A549 (cell line): Measurements from ENCODE around the gene ROBO1. TPM values are rescaled to one million over a fixed set of nuclear protein-coding genes. Genes with fewer than 3 reads are reported as not detected.

Experiments used
- ATAC-seq, 2 experiments: fragments of 200-7000 bp in 1 of 2; fragments of >200 bp in 1 of 2; cut with Nextera tagmentation in 1 of 2; cut with Tn5 transposase in 1 of 2; 3 replicates each; pipeline versions ENCODE4 v1.8.0 to v1.9.1; 2018 to 2020; ENCODE audit warnings: mild to moderate bottlenecking in 1 of 2, moderate library complexity in 1 of 2
- CTCF ChIA-PET: fragments of 300-600 bp; sonication (Branson Sonifier 250); formaldehyde crosslinking; extraction: SDS; loops from one replicate; lab custom pipeline; 2021; ENCODE audit warnings: antibody characterized with exemption, inconsistent platforms; lab: Yijun Ruan, JAX
- POLR2A ChIA-PET: fragments of 350-600 bp; formaldehyde crosslinking; extraction: SDS; loops from one replicate; lab custom pipeline; 2021; ENCODE audit warnings: antibody characterized with exemption, inconsistent platforms; lab: Yijun Ruan, JAX
- DNase-seq, 2 experiments: peaks; one replicate each; pipeline versions ENCODE4 v3.0.0 to v3.0.0-alpha.2; 2011 to 2016; ENCODE audit warnings: low read depth in 1 of 2, low spot score in 1 of 2
- FAIRE-seq: peaks from 2 replicates; lab custom pipeline; 2011; peaks lifted over from hg19 to GRCh38; lab: Jason Lieb, UNC
- H3K27ac ChIP-seq, 2 experiments: fragments of >200 bp; sonication (Bioruptor Twin); formaldehyde crosslinking; 3 replicates each; pipeline ENCODE4 v1.5.1; 2016 to 2017
- H3K4me1 ChIP-seq: fragments of >200 bp; sonication (Bioruptor Twin); formaldehyde crosslinking; 3 replicates; pipeline ENCODE4 v1.6.1; 2016
- H3K4me2 ChIP-seq: fragments of >200 bp; sonication (Bioruptor Twin); formaldehyde crosslinking; 3 replicates; pipeline ENCODE4 v1.6.1; 2016
- H3K4me3 ChIP-seq: fragments of >200 bp; sonication (Bioruptor Twin); formaldehyde crosslinking; 3 replicates; pipeline ENCODE4 v1.5.1; 2016
- H3K9me3 ChIP-seq: fragments of >200 bp; sonication (Bioruptor Twin); formaldehyde crosslinking; 3 replicates; pipeline ENCODE4 v1.6.1; 2016
- BHLHE40 ChIP-seq: IDR thresholded peaks from 2 replicates; pipeline ENCODE4 v1.6.1; 2012; ENCODE audit warnings: low read depth, low read length, inconsistent platforms
- CBX2 ChIP-seq: fragments of 200-600 bp; sonication (generic); IDR thresholded peaks from 2 replicates; pipeline ENCODE4 v1.6.1; 2016; ENCODE audit warnings: low read depth, mild to moderate bottlenecking, borderline replicate concordance
- CBX8 ChIP-seq: fragments of 200-600 bp; sonication (generic); IDR thresholded peaks from 2 replicates; pipeline ENCODE4 v1.6.1; 2016
- CEBPB ChIP-seq, 2 experiments: fragments of >200 bp in 1 of 2; sonication (Bioruptor Twin) in 1 of 2; formaldehyde crosslinking in 1 of 2; IDR thresholded peaks; 2 replicates each; pipeline ENCODE4 v1.6.1; 2012 to 2016
- CHD4 ChIP-seq: fragments of 200-600 bp; sonication (generic); IDR thresholded peaks from 2 replicates; pipeline ENCODE4 v1.6.1; 2016; ENCODE audit warnings: antibody characterized with exemption, mild to moderate bottlenecking, borderline replicate concordance
- EHF ChIP-seq: fragments of 250-450 bp; sonication (Bioruptor Pico); IDR thresholded peaks from 2 replicates; pipeline ENCODE4 v1.5.0; 2020; ENCODE audit warnings: mild to moderate bottlenecking
- EP300 ChIP-seq, 2 experiments: fragments of >200 bp; sonication (Bioruptor Twin); formaldehyde crosslinking; IDR thresholded peaks; 2 replicates in 1 of 2; 3 replicates in 1 of 2; pipeline ENCODE4 v1.6.1; 2016 to 2017
- FOSL2 ChIP-seq, 2 experiments: fragments of 450-650 bp in 1 of 2; fragments of >200 bp in 1 of 2; sonication (Bioruptor Twin) in 1 of 2; formaldehyde crosslinking; IDR thresholded peaks; 2 replicates each; pipeline versions ENCODE4 v1.5.0 to v1.6.1; 2016 to 2020; ENCODE audit warnings: mild to moderate bottlenecking in 1 of 2, moderate library complexity in 1 of 2
- GATA3 ChIP-seq: IDR thresholded peaks from 2 replicates; pipeline ENCODE4 v1.6.1; 2012; ENCODE audit warnings: borderline replicate concordance
- HOXA7 ChIP-seq: fragments of 250-450 bp; sonication (Bioruptor Pico); IDR thresholded peaks from 2 replicates; pipeline ENCODE4 v1.5.0; 2020; ENCODE audit warnings: mild to moderate bottlenecking, moderate library complexity
- HOXB5 ChIP-seq: fragments of 250-450 bp; sonication (Bioruptor Pico); IDR thresholded peaks from 2 replicates; pipeline ENCODE4 v1.5.0; 2020; ENCODE audit warnings: mild to moderate bottlenecking, moderate library complexity
- JUN ChIP-seq, 2 experiments: fragments of >200 bp; sonication (Bioruptor Twin); formaldehyde crosslinking; IDR thresholded peaks; 2 replicates in 1 of 2; 3 replicates in 1 of 2; pipeline ENCODE4 v1.6.1; 2016 to 2017
- MAFK ChIP-seq: fragments of 450-650 bp; IDR thresholded peaks from 2 replicates; pipeline ENCODE4 v1.6.1; 2014; ENCODE audit not compliant: partially characterized antibody
- MYC ChIP-seq: IDR thresholded peaks from 2 replicates; pipeline ENCODE4 v1.6.1; 2012; ENCODE audit warnings: mild to moderate bottlenecking, inconsistent platforms, low read length, improper control_type of control experiment, borderline replicate concordance
- NR3C1 ChIP-seq: fragments of >200 bp; sonication (Bioruptor Twin); formaldehyde crosslinking; IDR thresholded peaks from 3 replicates; pipeline ENCODE4 v1.6.1; 2017
- PHF8 ChIP-seq: fragments of 200-600 bp; sonication (generic); IDR thresholded peaks from 2 replicates; pipeline ENCODE4 v1.6.1; 2016; ENCODE audit warnings: low read depth, mild to moderate bottlenecking, antibody characterized with exemption, moderate library complexity, borderline replicate concordance
- RAD21 ChIP-seq, 2 experiments: fragments of >200 bp in 1 of 2; sonication (Bioruptor Twin) in 1 of 2; formaldehyde crosslinking in 1 of 2; IDR thresholded peaks in 1 of 2; conservative IDR thresholded peaks in 1 of 2; 2 replicates in 1 of 2; 3 replicates in 1 of 2; pipeline ENCODE4 v1.6.1; 2012 to 2018; ENCODE audit warnings: inconsistent platforms in 1 of 2
- RARB ChIP-seq: fragments of 250-450 bp; sonication (Bioruptor Pico); IDR thresholded peaks from 2 replicates; pipeline ENCODE4 v1.8.0; 2021; ENCODE audit warnings: mild to moderate bottlenecking, moderate library complexity
- RNF2 ChIP-seq: fragments of 200-600 bp; sonication (generic); IDR thresholded peaks from 2 replicates; pipeline ENCODE4 v1.6.1; 2016; ENCODE audit warnings: low read depth, mild to moderate bottlenecking, antibody characterized with exemption, moderate library complexity, borderline replicate concordance
- SMC3 ChIP-seq: fragments of >200 bp; sonication (Bioruptor Twin); formaldehyde crosslinking; IDR thresholded peaks from 3 replicates; pipeline ENCODE4 v1.6.1; 2018; ENCODE audit warnings: inconsistent platforms
- TFCP2L1 ChIP-seq: fragments of 250-450 bp; sonication (Bioruptor Pico); IDR thresholded peaks from 2 replicates; pipeline ENCODE4 v1.5.0; 2021; ENCODE audit warnings: mild to moderate bottlenecking
- ZSCAN20 ChIP-seq: fragments of 250-450 bp; sonication (Bioruptor Pico); IDR thresholded peaks from 2 replicates; pipeline ENCODE4 v1.8.0; 2022; ENCODE audit warnings: mild to moderate bottlenecking, moderate library complexity
- WGBS: methylation state at CpG from one replicate; pipeline ENCODE4 v1.1.6; 2017; ENCODE audit errors: missing lambda C conversion rate; 5-methylcytosine and 5-hydroxymethylcytosine counted together
- polyA plus RNA-seq, 4 experiments: library from polyadenylated mRNA; depleted of rRNA in 3 of 4; stranded (reverse); fragments of >200 nt; fragmentation: RNase III in 1 of 4; extraction: RNeasy Plus Mini Kit Qiagen cat#74134 plus additional on column Dnase treatment in 1 of 4; gene quantifications; 2 replicates in 3 of 4; 3 replicates in 1 of 4; pipeline ENCODE4 v1.2.3, GENCODE V29; 2011 to 2017
- TF ChIP-seq, protein P1 (sequence below): fragments of >200 bp; sonication (Bioruptor Twin); formaldehyde crosslinking; IDR thresholded peaks from 3 replicates; pipeline ENCODE4 v1.6.1; 2016
- TF ChIP-seq, protein P2 (sequence below): fragments of 250-450 bp; sonication (Bioruptor Pico); IDR thresholded peaks from 2 replicates; pipeline ENCODE4 v1.5.0; 2020; ENCODE audit warnings: low read depth, mild to moderate bottlenecking, moderate library complexity
- TF ChIP-seq, protein P3 (sequence below): IDR thresholded peaks from 2 replicates; pipeline ENCODE4 v1.6.1; 2012
- TF ChIP-seq, protein P4 (sequence below): IDR thresholded peaks from 2 replicates; pipeline ENCODE4 v1.6.1; 2012
- TF ChIP-seq, protein P5 (sequence below): fragments of 200-600 bp; sonication (generic); IDR thresholded peaks from 2 replicates; pipeline ENCODE4 v1.6.1; 2016; ENCODE audit warnings: antibody characterized with exemption, mild to moderate bottlenecking, moderate library complexity

The ROBO1 gene
- polyA plus RNA-seq, 2 of the 4 experiments (the other 2 are of a cell fraction) = 25.3 to 35.6 TPM

DNA sequence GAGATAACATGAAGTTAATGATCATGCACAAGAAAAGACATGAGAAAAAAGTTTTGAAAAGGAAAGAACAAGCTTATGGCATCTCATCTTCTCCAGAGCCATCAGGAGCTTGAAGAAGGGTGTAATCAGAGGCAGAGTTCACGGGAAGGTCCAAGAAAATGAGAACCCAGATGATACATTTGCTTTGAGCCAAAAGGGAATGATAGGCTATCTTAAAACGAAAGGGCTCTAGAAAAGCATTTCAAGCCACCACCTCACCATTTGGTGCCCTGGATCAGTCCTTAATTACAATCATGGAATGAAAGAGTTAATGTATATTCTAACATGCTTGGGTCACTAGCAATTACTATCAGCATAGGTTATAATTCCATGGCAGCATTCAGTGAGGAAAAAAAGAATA is 781.8 kb downstream of the ROBO1 start:
- H3K9me3 ChIP-seq = no peaks in the 10 kb centered on the region
- no peak for ATAC-seq
- peaks cover 4% of the 10 kb centered on the region; the same call in 1 of the 3 replicates for H3K4me1 ChIP-seq
- H3K27ac ChIP-seq = no peak overlapping the region
- no peak overlapping the region for H3K4me3 ChIP-seq
- DNase-seq = no peak
- no peak for FAIRE-seq
- CTCF ChIA-PET = interaction anchor here (0.6 kb wide), 1 partner anchor 326 kb away, joined by 3 read pairs; no protein-coding TSS in a partner anchor
- H3K4me2 ChIP-seq = no peak overlapping the region
- 42% methylated on average over 2 of the region's 2 CpGs for WGBS
- POLR2A ChIA-PET = no interaction called here
- TF ChIP-seq, protein P1, sequence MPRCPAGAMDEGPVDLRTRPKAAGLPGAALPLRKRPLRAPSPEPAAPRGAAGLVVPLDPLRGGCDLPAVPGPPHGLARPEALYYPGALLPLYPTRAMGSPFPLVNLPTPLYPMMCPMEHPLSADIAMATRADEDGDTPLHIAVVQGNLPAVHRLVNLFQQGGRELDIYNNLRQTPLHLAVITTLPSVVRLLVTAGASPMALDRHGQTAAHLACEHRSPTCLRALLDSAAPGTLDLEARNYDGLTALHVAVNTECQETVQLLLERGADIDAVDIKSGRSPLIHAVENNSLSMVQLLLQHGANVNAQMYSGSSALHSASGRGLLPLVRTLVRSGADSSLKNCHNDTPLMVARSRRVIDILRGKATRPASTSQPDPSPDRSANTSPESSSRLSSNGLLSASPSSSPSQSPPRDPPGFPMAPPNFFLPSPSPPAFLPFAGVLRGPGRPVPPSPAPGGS = no peak
- TF ChIP-seq EHF (CRISPR knock-in tag) (no peak), JUN (IDR thresholded peaks at IDR 0.05) (no peak), MAFK (no peak), RNF2 (no peak), HOXB5 (CRISPR knock-in tag) (no peak)
- TF ChIP-seq, protein P2, sequence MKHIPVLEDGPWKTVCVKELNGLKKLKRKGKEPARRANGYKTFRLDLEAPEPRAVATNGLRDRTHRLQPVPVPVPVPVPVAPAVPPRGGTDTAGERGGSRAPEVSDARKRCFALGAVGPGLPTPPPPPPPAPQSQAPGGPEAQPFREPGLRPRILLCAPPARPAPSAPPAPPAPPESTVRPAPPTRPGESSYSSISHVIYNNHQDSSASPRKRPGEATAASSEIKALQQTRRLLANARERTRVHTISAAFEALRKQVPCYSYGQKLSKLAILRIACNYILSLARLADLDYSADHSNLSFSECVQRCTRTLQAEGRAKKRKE (CRISPR knock-in tag) = no peak
- TF ChIP-seq, protein P3, sequence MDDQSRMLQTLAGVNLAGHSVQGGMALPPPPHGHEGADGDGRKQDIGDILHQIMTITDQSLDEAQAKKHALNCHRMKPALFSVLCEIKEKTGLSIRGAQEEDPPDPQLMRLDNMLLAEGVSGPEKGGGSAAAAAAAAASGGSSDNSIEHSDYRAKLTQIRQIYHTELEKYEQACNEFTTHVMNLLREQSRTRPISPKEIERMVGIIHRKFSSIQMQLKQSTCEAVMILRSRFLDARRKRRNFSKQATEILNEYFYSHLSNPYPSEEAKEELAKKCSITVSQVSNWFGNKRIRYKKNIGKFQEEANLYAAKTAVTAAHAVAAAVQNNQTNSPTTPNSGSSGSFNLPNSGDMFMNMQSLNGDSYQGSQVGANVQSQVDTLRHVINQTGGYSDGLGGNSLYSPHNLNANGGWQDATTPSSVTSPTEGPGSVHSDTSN = no peak

DNA sequence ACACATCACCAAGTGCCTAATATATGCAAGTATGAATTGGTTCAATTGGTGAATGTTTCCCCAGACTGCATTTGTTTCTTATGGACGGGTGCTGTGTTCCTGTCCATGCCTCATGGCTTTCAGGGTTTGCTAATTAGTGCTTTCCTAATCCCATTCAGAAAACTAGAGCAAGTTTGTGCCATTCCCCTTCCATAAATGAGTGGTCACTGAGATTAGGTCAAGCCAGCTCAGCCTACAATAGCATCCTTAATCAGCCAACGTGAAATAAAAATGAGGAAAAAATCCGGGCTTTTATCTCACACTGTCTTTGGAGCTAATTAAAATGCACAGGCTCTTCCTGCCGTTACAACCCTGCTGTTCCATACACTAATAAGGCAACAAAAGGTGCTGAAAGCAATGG is 788.8 kb downstream of the ROBO1 start:
- no peak overlapping the region for H3K4me3 ChIP-seq
- no peak for ATAC-seq
- TF ChIP-seq RARB (no peak), EP300 (IDR thresholded peaks at IDR 0.05) (no peak), SMC3 (no peak), MYC (no peak), CBX2 (no peak), JUN (IDR thresholded peaks at IDR 0.05) (no peak), CEBPB (IDR thresholded peaks at IDR 0.05) (no peak), FOSL2 (IDR thresholded peaks at IDR 0.05) (no peak), FOSL2 (CRISPR knock-in tag; IDR thresholded peaks at IDR 0.05) (no peak), RAD21 (conservative IDR thresholded peaks at IDR 0.05 in 1 of 2, IDR thresholded peaks at IDR 0.05 in 1 of 2) (no peak), PHF8 (no peak), GATA3 (no peak), NR3C1 (no peak), CBX8 (no peak), BHLHE40 (no peak), HOXA7 (CRISPR knock-in tag) (no peak), CHD4 (no peak), ZSCAN20 (CRISPR knock-in tag) (no peak), TFCP2L1 (CRISPR knock-in tag) (no peak)
- TF ChIP-seq, protein P4, sequence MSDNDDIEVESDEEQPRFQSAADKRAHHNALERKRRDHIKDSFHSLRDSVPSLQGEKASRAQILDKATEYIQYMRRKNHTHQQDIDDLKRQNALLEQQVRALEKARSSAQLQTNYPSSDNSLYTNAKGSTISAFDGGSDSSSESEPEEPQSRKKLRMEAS = no peak
- TF ChIP-seq, protein P5, sequence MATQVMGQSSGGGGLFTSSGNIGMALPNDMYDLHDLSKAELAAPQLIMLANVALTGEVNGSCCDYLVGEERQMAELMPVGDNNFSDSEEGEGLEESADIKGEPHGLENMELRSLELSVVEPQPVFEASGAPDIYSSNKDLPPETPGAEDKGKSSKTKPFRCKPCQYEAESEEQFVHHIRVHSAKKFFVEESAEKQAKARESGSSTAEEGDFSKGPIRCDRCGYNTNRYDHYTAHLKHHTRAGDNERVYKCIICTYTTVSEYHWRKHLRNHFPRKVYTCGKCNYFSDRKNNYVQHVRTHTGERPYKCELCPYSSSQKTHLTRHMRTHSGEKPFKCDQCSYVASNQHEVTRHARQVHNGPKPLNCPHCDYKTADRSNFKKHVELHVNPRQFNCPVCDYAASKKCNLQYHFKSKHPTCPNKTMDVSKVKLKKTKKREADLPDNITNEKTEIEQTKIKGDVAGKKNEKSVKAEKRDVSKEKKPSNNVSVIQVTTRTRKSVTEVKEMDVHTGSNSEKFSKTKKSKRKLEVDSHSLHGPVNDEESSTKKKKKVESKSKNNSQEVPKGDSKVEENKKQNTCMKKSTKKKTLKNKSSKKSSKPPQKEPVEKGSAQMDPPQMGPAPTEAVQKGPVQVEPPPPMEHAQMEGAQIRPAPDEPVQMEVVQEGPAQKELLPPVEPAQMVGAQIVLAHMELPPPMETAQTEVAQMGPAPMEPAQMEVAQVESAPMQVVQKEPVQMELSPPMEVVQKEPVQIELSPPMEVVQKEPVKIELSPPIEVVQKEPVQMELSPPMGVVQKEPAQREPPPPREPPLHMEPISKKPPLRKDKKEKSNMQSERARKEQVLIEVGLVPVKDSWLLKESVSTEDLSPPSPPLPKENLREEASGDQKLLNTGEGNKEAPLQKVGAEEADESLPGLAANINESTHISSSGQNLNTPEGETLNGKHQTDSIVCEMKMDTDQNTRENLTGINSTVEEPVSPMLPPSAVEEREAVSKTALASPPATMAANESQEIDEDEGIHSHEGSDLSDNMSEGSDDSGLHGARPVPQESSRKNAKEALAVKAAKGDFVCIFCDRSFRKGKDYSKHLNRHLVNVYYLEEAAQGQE = no peak
- no peak overlapping the region for H3K4me2 ChIP-seq
- H3K4me1 ChIP-seq = peaks cover 14% of the 10 kb centered on the region; the same call in 2 of the 3 replicates
- ChIA-PET CTCF (interaction anchor here (0.9 to 2.0 kb wide), 5 partner anchors 9 to 323 kb away, joined by 3 to 8 read pairs (median 4); no protein-coding TSS in a partner anchor), POLR2A (no interaction called here)
- FAIRE-seq = no peak
- DNase-seq = no peak
- no peak overlapping the region for H3K27ac ChIP-seq
- 35% methylated on average over 4 of the region's 4 CpGs for WGBS
- H3K9me3 ChIP-seq = no peaks in the 10 kb centered on the region
